Vagina (tissue), 2 donors: ENCODE measurements around the gene FANCE. TPM values are rescaled to one million over a fixed set of nuclear protein-coding genes. Genes with fewer than 3 reads are reported as not detected.
"Not testable (repeated sequence)": the region's sequence is repeated elsewhere in the genome, so short reads cannot be mapped to it uniquely, and the experiment has no call there.

Source experiments
- DNase-seq, 2 donors: peaks; one replicate each; pipeline ENCODE4 v3.0.0-alpha.2; 2017; ENCODE audit errors: extremely low spot score in 2 of 2
- H3K27ac ChIP-seq: fragments of 200-600 bp; sonication (generic); one replicate; pipeline ENCODE4 v1.5.1; 2019
- H3K27me3 ChIP-seq: fragments of 200-600 bp; sonication (generic); one replicate; pipeline ENCODE4 v1.5.1; 2019
- H3K36me3 ChIP-seq, 2 donors: fragments of 200-600 bp; sonication (generic); one replicate each; pipeline ENCODE4 v1.5.1; 2017 to 2019
- H3K4me1 ChIP-seq: fragments of 200-600 bp; sonication (generic); one replicate; pipeline ENCODE4 v1.5.1; 2019
- H3K4me3 ChIP-seq, 2 donors: fragments of 200-600 bp; sonication (generic); 1 replicate in 1 of 2; 2 replicates in 1 of 2; pipeline ENCODE4 v1.5.1; 2016 to 2019
- H3K9me3 ChIP-seq: fragments of 200-600 bp; sonication (generic); one replicate; pipeline ENCODE4 v1.5.1; 2019
- CTCF ChIP-seq, 3 experiments: fragments of 450-650 bp in 2 of 3; fragments of 200-600 bp in 1 of 3; sonication (generic) in 1 of 3; IDR thresholded peaks; one replicate each; pipeline ENCODE4 v1.5.1; 2017 to 2019; ENCODE audit warnings: antibody characterized with exemption in 3 of 3, mild to moderate bottlenecking in 2 of 3, moderate library complexity in 2 of 3
- POLR2A ChIP-seq, 2 donors: fragments of 450-650 bp; IDR thresholded peaks; one replicate each; pipeline ENCODE4 v1.6.1; 2017; ENCODE audit warnings: antibody characterized with exemption in 2 of 2, mild to moderate bottlenecking in 2 of 2, moderate library complexity in 2 of 2
- POLR2AphosphoS5 ChIP-seq, 2 donors: sonication (generic); formaldehyde crosslinking; IDR thresholded peaks; one replicate each; pipeline ENCODE4 v1.9.0; 2017; ENCODE audit warnings: antibody characterized with exemption in 2 of 2, mild to moderate bottlenecking in 2 of 2, low read depth in 1 of 2; ENCODE audit not compliant: insufficient read depth in 1 of 2
- intact Hi-C: fragments of 100-400 bp; cut with DNase I; formaldehyde crosslinking; loops from one replicate; pipeline ENCODE4 v1.15.1; 2023
- total RNA-seq: library from RNA; depleted of rRNA; stranded (reverse); fragments of >200 nt; gene quantifications from one replicate; pipeline ENCODE4 v1.2.3, GENCODE V29; 2016

The FANCE gene
- total RNA-seq, 1 donor from 2014 or later, result 10.1 TPM

- Histone ChIP-seq H3K36me3 (peaks cover 0 to 25% of the 10 kb centered on the region in 2 donors), H3K27me3 (no peaks in the 10 kb centered on the region), H3K9me3 (no peaks in the 10 kb centered on the region), H3K4me3 (no peak overlapping the region), H3K4me1 (no peaks in the 10 kb centered on the region), H3K27ac (no peak overlapping the region)
- intact Hi-C loops, result no loop called here
- TF ChIP-seq CTCF (IDR thresholded peaks at IDR 0.05), result no peak
- no peak for TF ChIP-seq POLR2AphosphoS5 (IDR thresholded peaks at IDR 0.05; ENCODE audit: insufficient read depth in 1 of 2, low read depth in 1 of 2)
- no peak for TF ChIP-seq POLR2A (IDR thresholded peaks at IDR 0.05)
- DNase-seq, result no peak
These were observed 22.7 kb upstream of the FANCE start for GRCh38 chr6:35429463-35429862.

GRCh38 chr6:35432291-35432690 lies 19.8 kb upstream of the FANCE start:
- Histone ChIP-seq H3K4me3 (no peak overlapping the region), H3K9me3 (no peaks in the 10 kb centered on the region), H3K27ac (no peak overlapping the region), H3K4me1 (no peaks in the 10 kb centered on the region), H3K27me3 (no peaks in the 10 kb centered on the region), H3K36me3 (no peaks in the 10 kb centered on the region)
- TF ChIP-seq CTCF (IDR thresholded peaks at IDR 0.05), result no peak
- TF ChIP-seq POLR2A (IDR thresholded peaks at IDR 0.05), result no peak
- no peak for DNase-seq
- intact Hi-C loops, result no loop called here

- H3K27me3 ChIP-seq, H3K4me1 ChIP-seq, H3K36me3 ChIP-seq, H3K4me3 ChIP-seq, intact Hi-C loops, DNase-seq, H3K27ac ChIP-seq, H3K9me3 ChIP-seq: not testable (repeated sequence)
These were observed 19.4 kb upstream of the FANCE start for GRCh38 chr6:35432702-35433101.

- TF ChIP-seq CTCF (IDR thresholded peaks at IDR 0.05), result no peak
- no peak for TF ChIP-seq POLR2A (IDR thresholded peaks at IDR 0.05)
- TF ChIP-seq POLR2AphosphoS5 (IDR thresholded peaks at IDR 0.05; ENCODE audit: insufficient read depth in 1 of 2, low read depth in 1 of 2), result no peak
- no peak for DNase-seq
- H3K27me3 ChIP-seq, result no peaks in the 10 kb centered on the region
- no peak overlapping the region for H3K27ac ChIP-seq
- no peaks in the 10 kb centered on the region for H3K36me3 ChIP-seq
- H3K9me3 ChIP-seq, result no peaks in the 10 kb centered on the region
- no peak overlapping the region for H3K4me3 ChIP-seq
- intact Hi-C loops, result no loop called here
- H3K4me1 ChIP-seq, result no peaks in the 10 kb centered on the region
These were observed 16.9 kb upstream of the FANCE start for GRCh38 chr6:35435074-35435837.

- intact Hi-C loops, result no loop called here
- DNase-seq, result no peak
These were observed 15.9 kb upstream of the FANCE start for GRCh38 chr6:35436071-35436857.

GRCh38 chr6:35438378-35439065 lies 13.6 kb upstream of the FANCE start:
- intact Hi-C loops, H3K27me3 ChIP-seq, H3K36me3 ChIP-seq, H3K27ac ChIP-seq, H3K9me3 ChIP-seq, H3K4me3 ChIP-seq, DNase-seq, H3K4me1 ChIP-seq: not testable (repeated sequence)

More at GRCh38 chr6:35436071-35436857, 15.9 kb upstream of the FANCE start:
- no peaks in the 10 kb centered on the region for H3K27me3 ChIP-seq
- no peak overlapping the region for H3K27ac ChIP-seq
- TF ChIP-seq CTCF (IDR thresholded peaks at IDR 0.05) (no peak), POLR2A (IDR thresholded peaks at IDR 0.05) (no peak), POLR2AphosphoS5 (IDR thresholded peaks at IDR 0.05; ENCODE audit: insufficient read depth in 1 of 2, low read depth in 1 of 2) (no peak)
- no peaks in the 10 kb centered on the region for H3K4me1 ChIP-seq
- no peaks in the 10 kb centered on the region for H3K36me3 ChIP-seq
- no peaks in the 10 kb centered on the region for H3K9me3 ChIP-seq
- no peak overlapping the region for H3K4me3 ChIP-seq
